Stimulated activated CD4-positive, alpha-beta T cell treated with anti-CD3 and anti-CD28 coated beads, TNF-alpha, amount 100 ng/mL, for 1 hour (primary cell): ENCODE data around the gene C12orf43.
A peak's percentile ranks its signal among the peaks of the same experiment; 100 is the strongest.
"Not testable (repeated sequence)": the region's sequence is repeated elsewhere in the genome, so short reads cannot be mapped to it uniquely, and the experiment has no call there.

Experiments
- DNase-seq, 3 donors: peaks; one replicate each; pipeline ENCODE4 v3.0.0-alpha.2; 2020; ENCODE audit warnings: low read depth in 3 of 3, low spot score in 1 of 3

Gene C12orf43

GRCh38 chr12:121015825-121016766, at the start of gene C12orf43:
C12orf43 (minus strand) TSS chr12:121016487; CDS start chr12:121016474, 13 bp downstream.
- peak; percentile 75 to 81 (median 78) for DNase-seq

GRCh38 chr12:121065345-121065744, 49.1 kb upstream of the C12orf43 start:
- no peak for DNase-seq

GRCh38 chr12:121064586-121064985, 48.3 kb upstream of the C12orf43 start:
- not testable (repeated sequence) for DNase-seq

DNA sequence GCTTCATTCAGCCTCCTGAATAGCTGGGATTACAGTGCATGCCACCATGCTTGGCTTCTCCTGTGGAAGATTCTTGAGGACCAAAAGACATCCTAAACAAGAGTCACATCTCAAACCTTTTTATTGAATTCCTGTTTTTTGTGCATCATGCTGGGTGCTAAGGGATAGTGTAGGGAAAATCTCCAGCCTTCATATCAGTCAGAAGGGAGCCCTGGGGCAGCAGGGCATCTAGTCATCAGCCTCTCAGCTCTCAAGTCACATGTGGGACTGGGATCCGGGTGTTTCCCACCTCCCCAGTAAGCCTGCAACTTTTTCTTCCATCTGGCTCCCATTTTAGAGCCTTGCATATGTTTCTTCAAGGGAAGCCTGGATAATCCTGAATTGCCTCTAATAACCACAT, 47.8 kb upstream of the C12orf43 start:
- DNase-seq = no peak

GRCh38 chr12:121062391-121063045, 46.2 kb upstream of the C12orf43 start:
- no peak for DNase-seq

DNA sequence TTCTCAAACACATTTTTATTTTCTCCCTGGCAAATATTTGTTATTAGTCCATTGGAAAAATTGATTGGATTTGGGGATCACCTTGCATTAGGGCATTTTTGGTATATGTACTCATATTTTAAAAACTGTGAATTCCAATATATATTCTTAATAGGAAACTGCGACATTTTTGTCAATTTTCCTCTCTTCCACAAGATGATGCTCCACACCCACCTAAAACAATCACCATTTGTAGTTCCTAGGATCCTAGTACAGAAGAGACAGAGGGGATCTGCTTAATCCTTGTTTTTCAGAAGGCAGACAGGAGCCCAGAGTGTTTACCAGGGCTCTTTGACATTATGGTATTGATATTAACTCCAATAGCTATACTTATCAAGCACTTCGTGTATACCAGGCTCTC, 45.5 kb upstream of the C12orf43 start:
- no peak for DNase-seq

DNA sequence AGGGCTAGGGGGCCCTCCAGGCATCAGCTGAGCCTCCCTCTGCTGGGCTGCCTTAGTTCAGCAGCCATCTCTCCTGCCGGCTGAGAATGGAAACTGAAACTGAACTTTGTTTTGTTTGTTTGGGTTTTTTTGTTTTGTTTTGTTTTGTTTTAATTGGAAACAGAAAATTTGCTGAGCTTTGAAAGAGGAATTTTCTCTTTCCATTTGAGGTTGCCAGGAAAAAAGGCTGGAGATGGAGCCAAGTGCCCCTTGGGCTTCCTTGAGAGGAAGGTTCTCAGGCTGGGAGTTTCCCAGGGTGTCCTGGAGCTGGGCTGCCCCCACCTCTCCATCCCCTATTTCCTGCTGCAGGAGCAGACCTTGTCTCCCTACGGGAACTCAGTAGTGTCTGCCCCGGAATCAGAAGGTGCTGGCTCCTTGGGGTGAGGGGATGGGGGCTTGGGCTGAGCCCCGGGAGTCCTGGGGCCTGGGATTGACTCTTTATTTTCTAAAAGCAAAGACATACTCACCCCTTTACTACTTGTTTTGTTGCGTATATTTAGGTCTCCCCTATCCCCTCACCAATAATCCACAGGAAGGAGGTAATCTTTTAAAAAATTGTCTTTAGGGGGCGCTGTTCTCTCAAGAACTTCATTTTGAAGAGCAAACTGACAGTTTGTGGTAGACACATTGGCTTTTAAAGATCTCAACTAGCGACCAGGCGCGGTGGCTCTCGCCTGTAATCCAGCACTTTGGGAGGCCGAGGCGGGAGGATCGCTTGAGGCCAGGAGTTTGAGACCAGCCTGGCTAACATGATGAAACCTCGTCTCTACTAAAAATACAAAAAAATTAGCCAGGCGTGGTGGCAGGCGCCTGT, 44.1 kb upstream of the C12orf43 start:
- peak in 1 of 3 donors; percentile 22 for DNase-seq

DNA sequence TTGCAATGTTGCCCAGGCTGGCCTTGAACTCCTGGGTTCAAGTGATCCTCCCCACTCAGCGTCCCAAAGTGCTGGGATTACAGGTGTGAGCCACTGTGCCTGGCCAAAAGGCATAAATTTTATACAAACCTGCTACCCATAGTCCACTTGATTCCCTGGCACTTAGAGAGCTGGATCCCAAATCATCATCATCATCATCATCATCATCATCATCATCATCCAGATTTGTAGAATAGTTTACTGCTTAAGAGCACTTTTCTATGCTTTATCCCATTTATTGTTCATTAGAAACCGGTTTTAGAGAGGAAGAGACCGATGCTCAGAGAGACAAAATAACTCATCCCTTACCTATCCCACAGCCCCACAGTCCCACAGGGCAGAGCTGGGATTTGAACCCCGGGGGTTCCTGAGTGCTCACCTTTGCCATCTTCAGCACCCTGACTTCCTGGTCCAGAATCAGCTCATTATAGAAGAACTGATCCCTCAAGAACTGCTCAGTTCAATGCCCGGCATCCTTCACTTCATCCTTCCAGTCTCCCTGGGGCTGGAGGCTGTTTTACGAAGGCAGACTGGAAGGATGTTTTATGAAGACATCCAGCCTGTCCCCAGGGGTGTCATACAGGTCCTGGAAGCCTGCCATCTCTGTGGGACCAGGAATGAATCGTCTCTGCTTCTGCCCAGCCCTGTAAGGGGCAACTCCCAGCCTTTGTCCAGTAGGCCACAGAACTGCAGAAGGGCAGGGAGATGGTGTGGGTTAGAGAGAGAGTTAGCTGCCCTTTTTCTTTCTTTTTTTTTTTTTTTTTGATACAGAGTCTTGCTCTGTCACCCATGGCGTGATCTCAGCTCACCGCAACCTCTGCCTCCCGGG, 43.0 kb upstream of the C12orf43 start:
- DNase-seq = no peak

DNA sequence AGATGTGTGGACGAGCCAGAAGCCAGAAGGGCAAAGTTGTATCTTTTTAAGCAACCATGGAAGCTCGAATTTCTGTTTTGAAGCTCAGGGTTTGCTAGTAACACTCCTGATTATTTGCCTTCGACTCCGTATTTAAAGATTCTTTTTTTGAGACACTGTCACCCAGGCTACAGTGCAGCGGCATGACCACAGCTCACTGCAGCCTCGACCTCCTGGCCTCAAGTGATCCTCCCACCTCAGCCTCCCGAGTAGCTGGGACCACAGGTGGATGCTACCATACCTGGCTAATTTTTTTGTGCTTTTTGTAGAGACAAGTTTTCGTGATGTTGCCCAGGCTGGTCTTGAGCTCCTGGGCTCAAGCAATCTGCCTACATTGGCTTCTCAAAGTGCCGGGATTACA, 41.5 kb upstream of the C12orf43 start:
- DNase-seq = no peak

- no peak for DNase-seq
Observed at GRCh38 chr12:121053706-121054105, 37.4 kb upstream of the C12orf43 start.

- DNase-seq = no peak
Observed at GRCh38 chr12:121050725-121051124, 34.4 kb upstream of the C12orf43 start.

GRCh38 chr12:121048442-121048841, 32.2 kb upstream of the C12orf43 start:
- DNase-seq = no peak

- DNase-seq = not testable (repeated sequence)
Observed at GRCh38 chr12:121047400-121047799, 31.1 kb upstream of the C12orf43 start.

DNA sequence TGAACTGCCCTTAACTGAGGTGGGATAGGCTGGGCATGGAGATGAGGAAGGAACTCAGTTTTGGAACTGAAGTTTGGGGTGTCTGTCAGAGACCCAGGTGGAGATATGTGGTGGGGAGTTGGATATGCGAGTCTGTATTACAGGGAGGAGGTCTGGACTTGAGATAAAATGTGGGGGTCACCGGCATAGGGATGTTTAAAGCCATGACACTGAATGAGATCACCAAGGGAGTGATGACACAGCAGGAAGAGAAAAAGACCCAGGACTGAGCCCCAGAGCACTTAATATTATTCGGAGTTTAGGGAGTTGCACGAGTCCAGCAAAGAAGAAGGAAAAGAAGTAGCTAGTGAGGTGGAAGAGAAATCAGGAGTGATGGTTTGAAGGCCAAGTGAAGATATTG, 26.8 kb upstream of the C12orf43 start:
- no peak for DNase-seq

GRCh38 chr12:121038861-121039668, 22.8 kb upstream of the C12orf43 start, which contains the start of gene OASL:
OASL (minus strand) TSS chr12:121039246; CDS start chr12:121038971, 275 bp downstream.
- peak in 2 of 3 donors; percentile 24 for DNase-seq

- DNase-seq = no peak
Observed at GRCh38 chr12:121036810-121037326, 20.6 kb upstream of the C12orf43 start.

GRCh38 chr12:121034616-121035305, 18.5 kb upstream of the C12orf43 start:
- DNase-seq = no peak

- peak in 1 of 3 donors; percentile 34 for DNase-seq
Observed at GRCh38 chr12:121033625-121034349, 17.5 kb upstream of the C12orf43 start.
